GM12878 (cell line): ENCODE data around the gene ARHGAP45.

Experiments
- ATF3 ChIP-seq: IDR thresholded peaks from 2 replicates; pipeline ENCODE4 v1.6.1; 2011; ENCODE audit warnings: low read depth, mild to moderate bottlenecking, low read length, moderate library complexity, borderline replicate concordance; ENCODE audit errors: extremely low read depth
- CBFB ChIP-seq: IDR thresholded peaks from 2 replicates; pipeline ENCODE4 v1.6.1; 2016; ENCODE audit warnings: antibody characterized with exemption, low read depth
- CHD1 ChIP-seq: IDR thresholded peaks from 2 replicates; pipeline ENCODE4 v1.6.1; 2012; ENCODE audit warnings: low read depth, low read length, improper control_type of control experiment
- CREB1 ChIP-seq: IDR thresholded peaks from 2 replicates; pipeline ENCODE4 v1.6.1; 2012; ENCODE audit warnings: low read depth, mild to moderate bottlenecking, inconsistent platforms
- CTCF ChIP-seq, 3 experiments: IDR thresholded peaks in 2 of 3; conservative IDR thresholded peaks in 1 of 3; 2 replicates each; pipeline ENCODE4 v1.5.1; 2011; ENCODE audit warnings: low read depth in 3 of 3, low read length in 3 of 3, mild to moderate bottlenecking in 3 of 3, control low read depth in 2 of 3, moderate library complexity in 2 of 3, inconsistent platforms in 1 of 3, mixed read lengths in 1 of 3; ENCODE audit not compliant: control insufficient read depth in 2 of 3, insufficient read depth in 1 of 3; ENCODE audit errors: extremely low read depth in 1 of 3
- EP300 ChIP-seq, 2 experiments: fragments of 150-350 bp in 1 of 2; IDR thresholded peaks; 2 replicates each; pipeline ENCODE4 v1.6.1; 2011 to 2012; ENCODE audit warnings: low read depth in 2 of 2, low read length in 2 of 2, borderline replicate concordance in 1 of 2, improper control_type of control experiment in 1 of 2, inconsistent platforms in 1 of 2; ENCODE audit not compliant: control insufficient read depth in 1 of 2
- POLR2A ChIP-seq: IDR thresholded peaks from 2 replicates; pipeline ENCODE4 v1.6.1; 2011; ENCODE audit warnings: low read depth, mild to moderate bottlenecking, low read length
- TAF1 ChIP-seq: IDR thresholded peaks from 2 replicates; pipeline ENCODE4 v1.6.1; 2011; ENCODE audit warnings: mild to moderate bottlenecking, low read depth, low read length, borderline replicate concordance
- YY1 ChIP-seq: IDR thresholded peaks from 2 replicates; pipeline ENCODE4 v1.6.1; 2011; ENCODE audit warnings: low read depth, mild to moderate bottlenecking, low read length

- no peak for TF ChIP-seq CHD1
- TF ChIP-seq CTCF (IDR thresholded peaks at IDR 0.05 in 2 of 3, conservative IDR thresholded peaks at IDR 0.05 in 1 of 3; ENCODE audit: control insufficient read depth in 2 of 3, extremely low read depth in 1 of 3, insufficient read depth in 1 of 3, low read depth in 3 of 3, low read length in 3 of 3): no peak
- no peak for TF ChIP-seq TAF1
- TF ChIP-seq YY1: no peak
- TF ChIP-seq CBFB: no peak
- TF ChIP-seq POLR2A: no peak; the same call in 1 of the 2 replicates
- no peak for TF ChIP-seq ATF3
- no peak for TF ChIP-seq CREB1
- no peak for TF ChIP-seq EP300 (IDR thresholded peaks at IDR 0.05; ENCODE audit: borderline replicate concordance in 1 of 2, control insufficient read depth in 1 of 2, low read depth in 2 of 2, low read length in 2 of 2)
Measured at GRCh38 chr19:1113986-1114483, 47.1 kb downstream of the ARHGAP45 start.
